Mesothelial cell of epicardium (in vitro differentiated cells): Measurements from ENCODE around the gene BARX2. TPM values are rescaled to one million over a fixed set of nuclear protein-coding genes. Genes with fewer than 3 reads are reported as not detected.

Experiments
- DNase-seq, 2 experiments: peaks; one replicate each; pipeline ENCODE4 v3.0.0; 2021; ENCODE audit warnings: low spot score in 2 of 2; ENCODE audit not compliant: unreplicated experiment in 2 of 2
- H3K27ac Mint-ChIP-seq: 2 replicates; pipeline ENCODE4 v1.8.0; 2021; ENCODE audit warnings: mixed read lengths
- H3K27me3 Mint-ChIP-seq: 2 replicates; pipeline ENCODE4 v1.8.0; 2021; ENCODE audit warnings: low read depth, mixed read lengths
- H3K36me3 Mint-ChIP-seq: 2 replicates; pipeline ENCODE4 v1.8.0; 2021; ENCODE audit warnings: mixed read lengths
- H3K4me1 Mint-ChIP-seq: 2 replicates; pipeline ENCODE4 v1.8.0; 2021; ENCODE audit warnings: mixed read lengths
- H3K4me3 Mint-ChIP-seq: 2 replicates; pipeline ENCODE4 v1.8.0; 2021; ENCODE audit warnings: mild to moderate bottlenecking, moderate library complexity, mixed read lengths
- H3K9me3 Mint-ChIP-seq: 2 replicates; pipeline ENCODE4 v1.8.0; 2021; ENCODE audit warnings: mixed read lengths
- CTCF ChIP-seq: fragments of 200-600 bp; sonication (generic); IDR thresholded peaks from one replicate; pipeline ENCODE4 v1.5.0; 2021; ENCODE audit warnings: antibody characterized with exemption; ENCODE audit not compliant: unreplicated experiment
- total RNA-seq: library from RNA; stranded (reverse); gene quantifications from 3 replicates; pipeline ENCODE4 v1.2.1, GENCODE V29; 2021

BARX2 gene
- total RNA-seq, 1 donor from 2014 or later, result 69.9 TPM

GRCh38 chr11:129484068-129484467 lies 108.4 kb downstream of the BARX2 start:
- TF ChIP-seq CTCF, result no peak
- Mint-ChIP-seq H3K9me3 (peaks cover 19% of the 10 kb centered on the region), H3K4me3 (no peak overlapping the region), H3K27ac (no peak overlapping the region), H3K4me1 (peaks cover 12% of the 10 kb centered on the region), H3K27me3 (no peaks in the 10 kb centered on the region), H3K36me3 (peaks cover 5% of the 10 kb centered on the region)
- DNase-seq, result no peak

- DNase-seq, result no peak
- Mint-ChIP-seq H3K27me3 (no peaks in the 10 kb centered on the region), H3K36me3 (peaks cover 6% of the 10 kb centered on the region), H3K27ac (no peak overlapping the region), H3K4me1 (peaks cover 17% of the 10 kb centered on the region), H3K4me3 (no peak overlapping the region), H3K9me3 (peaks cover 24% of the 10 kb centered on the region)
- TF ChIP-seq CTCF, result no peak
Measured at GRCh38 chr11:129489249-129489648, 113.6 kb downstream of the BARX2 start.

DNA sequence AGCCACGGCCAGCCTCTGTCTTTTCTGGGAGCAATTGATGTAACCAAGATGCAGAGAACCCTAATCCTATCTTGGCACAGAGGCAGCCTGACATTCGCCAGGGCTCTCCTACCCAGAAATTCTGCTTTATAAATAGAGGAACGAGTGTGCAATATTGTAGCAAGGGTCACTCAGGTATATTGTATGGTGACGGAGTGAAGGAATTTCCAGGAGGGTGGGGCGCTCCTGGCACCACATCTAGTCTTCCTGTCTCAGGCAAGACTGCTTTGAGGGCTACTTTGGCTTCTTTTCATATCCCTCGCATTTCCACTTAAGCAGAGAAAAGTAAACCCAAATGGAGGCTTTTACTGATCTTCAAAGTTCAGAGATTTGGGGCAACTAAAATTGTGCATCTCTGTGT lies 114.4 kb downstream of the BARX2 start:
- no peak overlapping the region for H3K27ac Mint-ChIP-seq
- peaks cover 11% of the 10 kb centered on the region for H3K36me3 Mint-ChIP-seq
- peaks cover 29% of the 10 kb centered on the region for H3K9me3 Mint-ChIP-seq
- peaks cover 14% of the 10 kb centered on the region for H3K4me1 Mint-ChIP-seq
- DNase-seq, result no peak
- no peak for TF ChIP-seq CTCF
- no peaks in the 10 kb centered on the region for H3K27me3 Mint-ChIP-seq
- no peak overlapping the region for H3K4me3 Mint-ChIP-seq

DNA sequence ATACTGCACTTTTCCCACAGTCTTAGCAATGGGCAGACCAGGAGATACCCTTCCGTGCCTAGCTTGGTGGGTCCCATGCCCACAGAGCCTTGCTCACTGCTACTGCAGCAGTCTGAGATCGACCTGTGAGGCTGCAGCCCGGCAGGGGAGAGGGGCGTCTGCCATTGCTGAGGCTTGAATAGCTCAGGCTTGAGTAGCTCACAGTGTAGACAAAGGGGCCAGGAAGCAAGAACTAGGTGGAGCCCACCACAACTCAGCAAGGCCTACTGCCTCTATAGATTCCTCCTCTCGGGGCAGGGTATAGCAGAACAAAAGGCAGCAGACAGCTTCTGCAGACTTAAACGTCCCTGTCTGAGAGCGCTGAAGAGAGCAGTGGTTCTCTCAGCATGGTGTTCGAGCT lies 118.1 kb downstream of the BARX2 start:
- no peaks in the 10 kb centered on the region for H3K27me3 Mint-ChIP-seq
- H3K4me1 Mint-ChIP-seq, result peaks cover 10% of the 10 kb centered on the region
- peaks cover 7% of the 10 kb centered on the region for H3K36me3 Mint-ChIP-seq
- no peak overlapping the region for H3K27ac Mint-ChIP-seq
- H3K9me3 Mint-ChIP-seq, result peaks cover 37% of the 10 kb centered on the region
- H3K4me3 Mint-ChIP-seq, result no peak overlapping the region
- no peak for DNase-seq
- no peak for TF ChIP-seq CTCF

Other genes with a start within 250 kb of the BARX2 start
- 39.3 to 41.9 TPM (median 41.4 TPM) in 3 replicates for gene ARHGAP32, start 183.5 kb upstream of the BARX2 start, total RNA-seq